Smooth muscle cell (in vitro differentiated cells): Measurements from ENCODE around the gene CSNK2B. TPM values are rescaled to one million over a fixed set of nuclear protein-coding genes. Genes with fewer than 3 reads are reported as not detected.
A peak's percentile ranks its signal among the peaks of the same experiment; 100 is the strongest.

ENCODE experiments used
- DNase-seq: peaks from one replicate; lab custom pipeline; 2025; ENCODE audit not compliant: unreplicated experiment; lab: John Stamatoyannopoulos, UW
- H2AFZ ChIP-seq: fragments of 200-600 bp; sonication (generic); 2 replicates; pipeline ENCODE4 v1.6.0; 2016; ENCODE audit warnings: antibody characterized with exemption, low read depth, mild to moderate bottlenecking
- H3F3A ChIP-seq: fragments of 200-600 bp; sonication (generic); 2 replicates; pipeline ENCODE4 v1.6.0; 2017; ENCODE audit warnings: antibody characterized with exemption, low read depth
- H3K27ac ChIP-seq: fragments of 200-600 bp; sonication (generic); 2 replicates; pipeline ENCODE4 v1.5.1; 2016; ENCODE audit warnings: low read depth, mild to moderate bottlenecking
- H3K27me3 ChIP-seq: fragments of 200-600 bp; sonication (generic); 2 replicates; pipeline ENCODE4 v1.6.1; 2016; ENCODE audit warnings: low read depth, mild to moderate bottlenecking
- H3K36me3 ChIP-seq: fragments of 200-600 bp; sonication (generic); 2 replicates; pipeline ENCODE4 v1.5.1; 2016; ENCODE audit warnings: low read depth
- H3K4me1 ChIP-seq: fragments of 200-600 bp; sonication (generic); 2 replicates; pipeline ENCODE4 v1.5.1; 2016; ENCODE audit warnings: low read depth
- H3K4me2 ChIP-seq: fragments of 200-600 bp; sonication (generic); 2 replicates; pipeline ENCODE4 v1.6.0; 2016; ENCODE audit warnings: mild to moderate bottlenecking
- H3K4me3 ChIP-seq: fragments of 200-600 bp; sonication (generic); 2 replicates; pipeline ENCODE4 v1.5.1; 2016; ENCODE audit warnings: mild to moderate bottlenecking
- H3K79me2 ChIP-seq: fragments of 200-600 bp; sonication (generic); 2 replicates; pipeline ENCODE4 v1.6.0; 2016; ENCODE audit warnings: low read depth, mild to moderate bottlenecking
- H3K9ac ChIP-seq: fragments of 200-600 bp; sonication (generic); 2 replicates; pipeline ENCODE4 v1.6.0; 2016; ENCODE audit warnings: low read depth
- H3K9me3 ChIP-seq: fragments of 200-600 bp; sonication (generic); replicated peaks from 2 replicates; pipeline ENCODE4 v1.5.1; 2016; ENCODE audit warnings: low read depth
- H4K20me1 ChIP-seq: fragments of 200-600 bp; sonication (generic); 2 replicates; pipeline ENCODE4 v1.6.0; 2016; ENCODE audit warnings: low read depth
- CTCF ChIP-seq: fragments of 200-600 bp; sonication (generic); IDR thresholded peaks from 2 replicates; pipeline ENCODE4 v1.5.1; 2017; ENCODE audit warnings: borderline replicate concordance, mild to moderate bottlenecking, antibody characterized with exemption; ENCODE audit not compliant: insufficient read depth, poor library complexity, severe bottlenecking
- WGBS: methylation state at CpG from one replicate; pipeline ENCODE4 v1.1.7; 2016; ENCODE audit warnings: low lambda C conversion rate; 5-methylcytosine and 5-hydroxymethylcytosine counted together
- polyA plus RNA-seq: library from polyadenylated mRNA; unstranded; fragments of >200 nt; fragmentation: Nextera tagmentation; extraction: Ambion mirVana; gene quantifications from 2 replicates; pipeline ENCODE4 v1.2.1, GENCODE V29; 2016
- total RNA-seq: library from RNA; depleted of rRNA; stranded (reverse); fragments of >200 nt; gene quantifications from 2 replicates; pipeline ENCODE4 v1.2.3, GENCODE V29; 2014

CSNK2B gene
- total and polyA plus RNA-seq, 2 experiments from 2014 or later: 195 to 313 TPM

GRCh38 chr6:31689249-31690110, 23.6 kb downstream of the CSNK2B start:
- Histone ChIP-seq H3K27ac (no peak overlapping the region), H3K4me1 (no peaks in the 10 kb centered on the region), H4K20me1 (no peaks in the 10 kb centered on the region), H3K79me2 (no peaks in the 10 kb centered on the region), H3K9ac (no peak overlapping the region), H3K4me2 (no peak overlapping the region), H3F3A (no peaks in the 10 kb centered on the region), H3K36me3 (no peaks in the 10 kb centered on the region), H3K9me3 (no peaks in the 10 kb centered on the region), H3K4me3 (no peak overlapping the region), H2AFZ (no peak overlapping the region), H3K27me3 (no peaks in the 10 kb centered on the region)
- no peak for DNase-seq
- peak; percentile 34 for TF ChIP-seq CTCF
- WGBS: 86% methylated on average over 11 of the region's 11 CpGs

GRCh38 chr6:31690231-31691077, 24.6 kb downstream of the CSNK2B start:
- H3K4me1 ChIP-seq: no peaks in the 10 kb centered on the region
- no peaks in the 10 kb centered on the region for H3K27me3 ChIP-seq
- H4K20me1 ChIP-seq: no peaks in the 10 kb centered on the region
- TF ChIP-seq CTCF: no peak
- no peak overlapping the region for H3K27ac ChIP-seq
- H3K36me3 ChIP-seq: no peaks in the 10 kb centered on the region
- H3F3A ChIP-seq: no peaks in the 10 kb centered on the region
- H3K9ac ChIP-seq: no peak overlapping the region
- no peak for DNase-seq
- H3K4me3 ChIP-seq: no peak overlapping the region
- no peak overlapping the region for H3K4me2 ChIP-seq
- no peak overlapping the region for H2AFZ ChIP-seq
- no peaks in the 10 kb centered on the region for H3K79me2 ChIP-seq
- WGBS: 58% methylated on average over 10 of the region's 10 CpGs
- no peaks in the 10 kb centered on the region for H3K9me3 ChIP-seq

GRCh38 chr6:31691078-31691463, 25.2 kb downstream of the CSNK2B start:
- no peak overlapping the region for H3K4me3 ChIP-seq
- no peaks in the 10 kb centered on the region for H3K9me3 ChIP-seq
- no peak overlapping the region for H3K9ac ChIP-seq
- no peaks in the 10 kb centered on the region for H3K4me1 ChIP-seq
- no peak overlapping the region for H2AFZ ChIP-seq
- H3F3A ChIP-seq: no peaks in the 10 kb centered on the region
- DNase-seq: no peak
- H4K20me1 ChIP-seq: no peaks in the 10 kb centered on the region
- TF ChIP-seq CTCF: no peak
- H3K36me3 ChIP-seq: no peaks in the 10 kb centered on the region
- H3K79me2 ChIP-seq: no peaks in the 10 kb centered on the region
- H3K27me3 ChIP-seq: no peaks in the 10 kb centered on the region
- 94% methylated on average over 6 of the region's 6 CpGs for WGBS
- H3K4me2 ChIP-seq: no peak overlapping the region
- no peak overlapping the region for H3K27ac ChIP-seq
